Thyroid gland (tissue), 4 donors: ENCODE data around the gene LDLRAD4. TPM values are rescaled to one million over a fixed set of nuclear protein-coding genes. Genes with fewer than 3 reads are reported as not detected.

Experiments used
- DNase-seq, 2 donors: peaks; one replicate each; pipeline ENCODE4 v3.0.0-alpha.2; 2019
- H3K27ac ChIP-seq, 3 donors: fragments of 200-600 bp; sonication (generic); 1 replicate in 2 of 3; 2 replicates in 1 of 3; pipeline ENCODE4 v1.5.1; 2016 to 2019; ENCODE audit warnings: mild to moderate bottlenecking in 1 of 3, moderate library complexity in 1 of 3
- H3K27me3 ChIP-seq: fragments of 200-600 bp; sonication (generic); one replicate; pipeline ENCODE4 v1.5.1; 2019
- H3K36me3 ChIP-seq, 2 donors: fragments of 200-600 bp; sonication (generic); one replicate each; pipeline ENCODE4 v1.5.1; 2016 to 2019
- H3K4me1 ChIP-seq, 2 donors: fragments of 200-600 bp; sonication (generic); one replicate each; pipeline ENCODE4 v1.5.1; 2017 to 2019
- H3K4me3 ChIP-seq, 3 donors: fragments of 200-600 bp; sonication (generic); replicated peaks in 1 of 3; 1 replicate in 2 of 3; 2 replicates in 1 of 3; pipeline ENCODE4 v1.5.1; 2016; ENCODE audit warnings: mild to moderate bottlenecking in 1 of 3
- H3K9me3 ChIP-seq: fragments of 200-600 bp; sonication (generic); one replicate; pipeline ENCODE4 v1.5.1; 2017
- POLR2A ChIP-seq, 2 donors: fragments of 450-650 bp; IDR thresholded peaks; one replicate each; pipeline ENCODE4 v1.6.1; 2017; ENCODE audit warnings: antibody characterized with exemption in 2 of 2, mild to moderate bottlenecking in 2 of 2, moderate library complexity in 1 of 2
- WGBS, 2 donors: methylation state at CpG; one replicate each; pipeline ENCODE4 v1.1.5; 2017; 5-methylcytosine and 5-hydroxymethylcytosine counted together
- intact Hi-C: fragments of 100-400 bp; cut with DNase I; formaldehyde crosslinking; loops from one replicate; pipeline ENCODE4 v1.15.1; 2023
- total RNA-seq, 4 donors: library from RNA; depleted of rRNA; stranded (reverse); fragments of >200 nt; gene quantifications; one replicate each; pipeline ENCODE4 v1.2.3, GENCODE V29; 2016
- TF ChIP-seq, protein P1 (sequence below), 6 experiments: fragments of 200-600 bp in 3 of 6; fragments of 450-650 bp in 3 of 6; sonication (generic) in 3 of 6; IDR thresholded peaks; one replicate each; pipeline ENCODE4 v1.5.1; 2016 to 2019; ENCODE audit warnings: antibody characterized with exemption in 6 of 6, mild to moderate bottlenecking in 2 of 6, inconsistent platforms in 1 of 6, moderate library complexity in 1 of 6

The LDLRAD4 gene
- total RNA-seq, 4 donors from 2014 or later: 23.7 to 35.7 (median 29.7) TPM

DNA sequence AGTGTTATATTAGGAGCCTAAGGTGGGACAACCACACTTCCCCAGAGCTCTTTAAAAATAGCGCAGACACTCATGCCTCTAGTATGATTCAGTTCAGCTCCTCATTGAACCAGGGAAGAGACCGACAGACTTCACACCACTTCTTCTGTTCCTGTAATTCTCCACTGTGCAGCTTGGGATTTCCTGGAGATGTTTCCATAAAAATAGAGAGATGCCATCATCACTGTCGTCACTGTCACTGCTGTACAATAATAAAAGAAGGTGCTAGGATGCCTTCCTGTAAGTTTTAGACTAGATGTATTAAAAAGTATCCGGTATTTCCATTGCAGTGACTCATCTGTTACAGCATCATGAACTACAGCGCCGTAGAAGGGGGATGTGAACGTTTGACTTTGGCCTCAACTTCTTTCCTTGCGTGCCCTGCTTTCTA, 396.9 kb downstream of the LDLRAD4 start:
- H3K27ac ChIP-seq: peak overlapping the region in 1 of 3 donors; percentile 31
- intact Hi-C loops: loop anchor here (10.0 kb wide), 1 partner anchor 51 kb away; no protein-coding TSS in a partner anchor
- no peak for DNase-seq
- TF ChIP-seq POLR2A (IDR thresholded peaks at IDR 0.05): no peak
- TF ChIP-seq, protein P1, sequence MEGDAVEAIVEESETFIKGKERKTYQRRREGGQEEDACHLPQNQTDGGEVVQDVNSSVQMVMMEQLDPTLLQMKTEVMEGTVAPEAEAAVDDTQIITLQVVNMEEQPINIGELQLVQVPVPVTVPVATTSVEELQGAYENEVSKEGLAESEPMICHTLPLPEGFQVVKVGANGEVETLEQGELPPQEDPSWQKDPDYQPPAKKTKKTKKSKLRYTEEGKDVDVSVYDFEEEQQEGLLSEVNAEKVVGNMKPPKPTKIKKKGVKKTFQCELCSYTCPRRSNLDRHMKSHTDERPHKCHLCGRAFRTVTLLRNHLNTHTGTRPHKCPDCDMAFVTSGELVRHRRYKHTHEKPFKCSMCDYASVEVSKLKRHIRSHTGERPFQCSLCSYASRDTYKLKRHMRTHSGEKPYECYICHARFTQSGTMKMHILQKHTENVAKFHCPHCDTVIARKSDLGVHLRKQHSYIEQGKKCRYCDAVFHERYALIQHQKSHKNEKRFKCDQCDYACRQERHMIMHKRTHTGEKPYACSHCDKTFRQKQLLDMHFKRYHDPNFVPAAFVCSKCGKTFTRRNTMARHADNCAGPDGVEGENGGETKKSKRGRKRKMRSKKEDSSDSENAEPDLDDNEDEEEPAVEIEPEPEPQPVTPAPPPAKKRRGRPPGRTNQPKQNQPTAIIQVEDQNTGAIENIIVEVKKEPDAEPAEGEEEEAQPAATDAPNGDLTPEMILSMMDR (IDR thresholded peaks at IDR 0.05): no peak
- no peaks in the 10 kb centered on the region for H3K36me3 ChIP-seq
- H3K4me3 ChIP-seq: no peak overlapping the region
- peaks cover 0 to 30% of the 10 kb centered on the region in 2 donors for H3K4me1 ChIP-seq
- no peaks in the 10 kb centered on the region for H3K27me3 ChIP-seq
- H3K9me3 ChIP-seq: no peaks in the 10 kb centered on the region
- 82 to 83% methylated on average over 8 of the region's 8 CpGs for WGBS, 2 donors

DNA sequence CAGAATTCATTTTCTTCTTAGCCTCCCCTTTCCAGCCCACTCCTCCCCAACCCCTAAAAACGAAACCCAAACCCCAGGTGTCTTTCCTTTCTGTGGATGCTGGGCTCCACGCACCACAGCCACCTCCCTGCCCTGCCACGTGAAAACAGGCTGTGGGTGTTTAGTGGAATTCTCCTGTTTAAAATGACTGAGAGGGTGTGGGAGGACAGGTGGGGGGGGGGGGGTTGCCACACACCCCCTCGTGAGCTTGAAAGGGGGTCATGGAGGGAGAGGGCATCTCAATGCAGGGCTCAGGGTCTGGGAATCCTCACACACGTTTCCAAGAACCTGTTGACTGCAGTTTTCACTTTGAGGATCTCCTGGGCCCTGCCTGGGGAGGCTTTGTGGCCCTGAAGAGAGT, 397.5 kb downstream of the LDLRAD4 start:
- peaks cover 0 to 28% of the 10 kb centered on the region in 2 donors for H3K4me1 ChIP-seq
- intact Hi-C loops: loop anchor here (10.0 kb wide), 1 partner anchor 51 kb away; no protein-coding TSS in a partner anchor
- H3K36me3 ChIP-seq: no peaks in the 10 kb centered on the region
- no peak overlapping the region for H3K4me3 ChIP-seq
- H3K27me3 ChIP-seq: no peaks in the 10 kb centered on the region
- WGBS, 2 donors: 87 to 89% methylated on average over 5 of the region's 5 CpGs
- H3K9me3 ChIP-seq: no peaks in the 10 kb centered on the region
- H3K27ac ChIP-seq: no peak overlapping the region
- no peak for TF ChIP-seq POLR2A (IDR thresholded peaks at IDR 0.05)
- TF ChIP-seq, protein P1 (IDR thresholded peaks at IDR 0.05): no peak
- no peak for DNase-seq

DNA sequence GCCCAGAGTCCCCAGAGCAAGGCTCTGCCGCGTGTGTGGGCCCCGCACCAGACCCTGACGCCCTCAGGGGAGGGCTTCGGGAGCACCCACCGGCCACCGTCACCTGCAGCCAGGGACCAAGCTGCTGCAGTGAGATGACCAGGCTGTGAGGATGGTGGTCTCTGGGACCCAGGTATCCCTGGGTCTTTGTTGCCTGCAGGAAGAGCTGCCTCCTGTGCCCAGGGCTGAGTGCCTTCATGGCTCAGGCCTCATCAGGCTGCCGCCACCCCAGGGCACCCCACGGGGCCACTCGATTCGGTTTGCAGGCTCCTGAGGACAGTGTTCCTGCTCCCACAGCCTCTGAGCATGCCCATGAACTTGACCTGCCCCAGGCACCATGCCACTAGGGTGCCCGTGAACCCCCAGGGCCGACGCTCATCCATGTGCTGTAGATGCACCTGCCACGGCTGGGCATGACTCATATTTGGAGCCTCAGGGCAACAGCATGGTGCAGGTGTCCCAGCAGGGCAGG, 398.0 kb downstream of the LDLRAD4 start:
- H3K4me1 ChIP-seq: peaks cover 0 to 28% of the 10 kb centered on the region in 2 donors
- no peak overlapping the region for H3K27ac ChIP-seq
- no peaks in the 10 kb centered on the region for H3K9me3 ChIP-seq
- no peak for DNase-seq
- no peaks in the 10 kb centered on the region for H3K27me3 ChIP-seq
- intact Hi-C loops: loop anchor here (10.0 kb wide), 1 partner anchor 52 kb away; no protein-coding TSS in a partner anchor
- H3K4me3 ChIP-seq: no peak overlapping the region
- no peak for TF ChIP-seq POLR2A (IDR thresholded peaks at IDR 0.05)
- TF ChIP-seq, protein P1 (IDR thresholded peaks at IDR 0.05): no peak
- no peaks in the 10 kb centered on the region for H3K36me3 ChIP-seq
- WGBS, 2 donors: 91 to 93% methylated on average over 4 to 13 of the region's 15 CpGs

DNA sequence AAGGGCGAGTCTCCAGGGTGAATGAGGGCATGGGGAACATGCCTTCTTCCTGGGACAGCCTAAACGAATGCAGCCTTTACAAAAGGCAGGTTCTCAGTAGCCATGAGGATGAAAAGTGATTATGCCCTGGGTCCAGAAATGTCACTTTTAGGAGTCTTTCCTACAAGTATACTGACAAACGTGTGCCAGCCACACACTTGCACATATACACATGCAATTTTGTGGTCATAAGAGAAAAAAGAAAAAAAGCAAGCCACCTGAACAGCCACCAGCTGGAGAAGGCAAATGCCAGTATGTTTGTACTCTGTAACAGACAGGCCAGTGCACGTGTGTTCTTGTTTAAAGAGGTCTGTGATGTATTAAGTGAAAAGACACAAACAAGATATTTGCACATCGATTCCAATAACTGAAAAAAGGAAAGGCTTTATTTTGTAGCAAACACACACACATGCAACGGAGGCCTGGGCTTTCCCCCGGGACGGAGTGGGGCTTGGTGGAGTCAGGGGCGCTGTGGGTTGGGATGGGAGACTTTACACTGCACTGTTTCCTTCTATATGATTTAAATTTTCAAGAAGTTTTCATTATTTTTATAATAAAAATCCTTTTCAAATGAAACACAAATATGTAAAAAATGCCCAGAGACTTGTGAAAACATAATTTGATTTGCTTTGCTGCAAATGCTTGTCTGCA, 399.4 kb downstream of the LDLRAD4 start:
- H3K36me3 ChIP-seq: no peaks in the 10 kb centered on the region
- no peak overlapping the region for H3K27ac ChIP-seq
- H3K4me3 ChIP-seq: no peak overlapping the region
- TF ChIP-seq, protein P1 (IDR thresholded peaks at IDR 0.05): no peak
- no peak for TF ChIP-seq POLR2A (IDR thresholded peaks at IDR 0.05)
- DNase-seq: no peak
- intact Hi-C loops: loop anchor here (10.0 kb wide), 1 partner anchor 53 kb away; no protein-coding TSS in a partner anchor
- H3K27me3 ChIP-seq: no peaks in the 10 kb centered on the region
- no peaks in the 10 kb centered on the region for H3K9me3 ChIP-seq
- WGBS, 2 donors: 93 to 94% methylated on average over 9 of the region's 9 CpGs
- H3K4me1 ChIP-seq: peaks cover 0 to 25% of the 10 kb centered on the region in 2 donors
